Measurements from ENCODE around the gene IFT25.

GRCh38 chr1:53895421-53895820 lies 50.1 kb downstream of the IFT25 start:
- TF ChIP-seq EZH2 (IDR thresholded peaks at IDR 0.05; ENCODE audit: low read length, missing control alignments), result no peak
- TF ChIP-seq CTCF (conservative IDR thresholded peaks at IDR 0.05 in 1 of 2, IDR thresholded peaks at IDR 0.05 in 1 of 2; ENCODE audit: low read depth in 1 of 2, low read length in 2 of 2), result no peak
